CD8-positive, alpha-beta memory T cell (primary cell): ENCODE measurements around the gene SIRPG. TPM values are rescaled to one million over a fixed set of nuclear protein-coding genes. Genes with fewer than 3 reads are reported as not detected.
"Not testable (repeated sequence)": the region's sequence is repeated elsewhere in the genome, so short reads cannot be mapped to it uniquely, and the experiment has no call there.

ENCODE experiments used
- CTCF ChIA-PET: fragments of 350-600 bp; sonication (Branson Sonifier 250); formaldehyde crosslinking; loops from one replicate; lab custom pipeline; 2021; ENCODE audit warnings: antibody characterized with exemption; lab: Charles Lee
- POLR2A ChIA-PET: fragments of 350-600 bp; sonication (Branson Sonifier 250); formaldehyde crosslinking; loops from one replicate; lab custom pipeline; 2021; ENCODE audit warnings: antibody characterized with exemption; lab: Charles Lee
- DNase-seq, 5 donors: peaks; one replicate each; pipeline versions ENCODE4 v3.0.0 to v3.0.0-alpha.2; 2020 to 2022; ENCODE audit warnings: mixed read lengths in 1 of 5
- H3K27ac ChIP-seq: one replicate; pipeline ENCODE4 v1.7.0; 2013; ENCODE audit warnings: low read depth, mild to moderate bottlenecking, low read length, moderate library complexity
- H3K27me3 ChIP-seq: 2 replicates; pipeline ENCODE4 v1.7.0; 2013; ENCODE audit warnings: low read length, mild to moderate bottlenecking; ENCODE audit not compliant: insufficient read depth, poor library complexity, severe bottlenecking
- H3K36me3 ChIP-seq: 2 replicates; pipeline ENCODE4 v1.7.0; 2013; ENCODE audit warnings: mild to moderate bottlenecking, low read length, moderate library complexity; ENCODE audit not compliant: insufficient read depth
- H3K4me1 ChIP-seq: 2 replicates; pipeline ENCODE4 v1.7.0; 2013; ENCODE audit warnings: mild to moderate bottlenecking, low read length, moderate library complexity; ENCODE audit not compliant: insufficient read depth
- H3K4me3 ChIP-seq: 2 replicates; pipeline ENCODE4 v1.7.0; 2013; ENCODE audit warnings: mild to moderate bottlenecking, low read length
- H3K9me3 ChIP-seq: 2 replicates; pipeline ENCODE4 v1.7.0; 2013; ENCODE audit warnings: mild to moderate bottlenecking, low read length
- H3K27ac Mint-ChIP-seq, 8 donors: one replicate each; pipeline ENCODE4 v1.8.0; 2020 to 2021; ENCODE audit warnings: mixed read lengths in 8 of 8, mild to moderate bottlenecking in 6 of 8, inconsistent platforms in 3 of 8, moderate library complexity in 3 of 8
- H3K27me3 Mint-ChIP-seq, 2 donors: one replicate each; pipeline ENCODE4 v1.8.0; 2020 to 2021; ENCODE audit warnings: mixed read lengths in 2 of 2, mild to moderate bottlenecking in 1 of 2, moderate library complexity in 1 of 2
- H3K36me3 Mint-ChIP-seq, 3 donors: one replicate each; pipeline ENCODE4 v1.8.0; 2020 to 2021; ENCODE audit warnings: mixed read lengths in 3 of 3, inconsistent platforms in 1 of 3, mild to moderate bottlenecking in 1 of 3
- H3K4me1 Mint-ChIP-seq, 3 donors: one replicate each; pipeline ENCODE4 v1.8.0; 2020 to 2021; ENCODE audit warnings: mixed read lengths in 3 of 3, inconsistent platforms in 1 of 3, mild to moderate bottlenecking in 1 of 3
- H3K4me3 Mint-ChIP-seq, 7 donors: one replicate each; pipeline ENCODE4 v1.8.0; 2020 to 2021; ENCODE audit warnings: mixed read lengths in 7 of 7, mild to moderate bottlenecking in 6 of 7, moderate library complexity in 4 of 7, inconsistent platforms in 2 of 7
- H3K9me3 Mint-ChIP-seq, 5 donors: one replicate each; pipeline ENCODE4 v1.8.0; 2020 to 2022; ENCODE audit warnings: mixed read lengths in 5 of 5, mild to moderate bottlenecking in 3 of 5, moderate library complexity in 2 of 5, inconsistent platforms in 1 of 5
- polyA plus RNA-seq: library from polyadenylated mRNA; unstranded; fragments of 300-500 nt; fragmentation: Illumina TruSeq; gene quantifications from one replicate; pipeline ENCODE4 v1.2.3, GENCODE V29; 2021
- total RNA-seq, 2 experiments: library from RNA; stranded (reverse); gene quantifications; one replicate each; pipeline ENCODE4 v1.2.3, GENCODE V29; 2021

The SIRPG gene
- total and polyA plus RNA-seq, 3 experiments from 2014 or later, result 9.3 to 149 (median 11.7) TPM

DNA sequence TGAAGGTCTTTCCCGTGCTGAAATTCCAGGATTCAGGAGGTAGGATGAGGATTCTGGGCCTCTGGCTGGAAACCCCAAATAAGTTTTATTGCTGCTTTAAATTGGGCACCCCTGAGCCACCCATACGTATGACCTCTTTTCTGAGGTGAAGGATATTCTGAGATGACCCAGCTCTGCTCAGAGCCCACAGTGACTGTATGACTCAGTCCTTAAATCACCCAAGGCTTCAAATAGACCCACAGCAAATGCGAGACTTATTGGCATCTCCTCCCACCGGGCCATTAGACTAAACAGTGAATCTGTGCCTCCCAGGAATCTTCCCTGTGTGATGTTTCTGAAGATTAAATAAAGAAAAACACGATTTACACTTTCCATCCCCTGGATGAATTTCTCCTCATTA, 9.5 kb downstream of the SIRPG start:
- POLR2A ChIA-PET, result no interaction called here
- H3K27ac Mint-ChIP-seq, result peak overlapping the region in 5 of 8 donors; percentile 34 to 63 (median 43)
- peaks cover 16 to 59% (median 26%) of the 10 kb centered on the region in 3 donors for H3K36me3 Mint-ChIP-seq

DNA sequence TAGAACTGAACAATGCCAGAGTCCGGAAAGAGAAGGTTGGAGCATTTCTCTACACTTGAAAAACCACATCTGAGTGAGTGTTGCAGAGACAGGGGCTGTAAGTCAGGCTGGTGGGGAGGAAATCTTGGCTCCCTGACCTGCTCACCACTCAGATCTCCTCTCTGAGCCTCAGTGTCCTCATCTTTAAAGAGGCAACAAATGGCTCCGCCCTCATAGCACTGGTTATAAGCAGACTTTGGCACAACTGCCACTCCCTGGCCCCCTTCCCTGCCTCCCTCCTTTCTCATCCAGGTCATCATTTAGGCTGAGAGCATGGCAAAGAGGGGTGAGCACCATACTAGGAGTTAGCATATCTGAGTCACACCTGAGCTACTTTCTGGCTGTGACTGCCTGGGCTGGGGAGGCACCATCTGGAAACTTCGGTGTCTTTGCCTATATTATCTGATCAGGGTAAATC, 10.6 kb downstream of the SIRPG start:
- peaks cover 41 to 67% (median 56%) of the 10 kb centered on the region in 3 donors for H3K4me1 Mint-ChIP-seq
- peak overlapping the region in 7 of 8 donors; percentile 23 to 86 (median 74) for H3K27ac Mint-ChIP-seq
- peaks cover 13 to 52% (median 20%) of the 10 kb centered on the region in 3 donors for H3K36me3 Mint-ChIP-seq
- H3K27me3 Mint-ChIP-seq, result no peaks in the 10 kb centered on the region
- POLR2A ChIA-PET, result no interaction called here
- H3K36me3 ChIP-seq, result peaks cover 34% of the 10 kb centered on the region
- H3K4me1 ChIP-seq, result peaks cover 67% of the 10 kb centered on the region
- no peaks in the 10 kb centered on the region for H3K27me3 ChIP-seq
- DNase-seq, result no peak
- H3K9me3 ChIP-seq, result no peaks in the 10 kb centered on the region
- H3K4me3 Mint-ChIP-seq, result peak overlapping the region in 6 of 7 donors; percentile 2 to 52 (median 28)
- no peak overlapping the region for H3K4me3 ChIP-seq
- no peak overlapping the region for H3K27ac ChIP-seq
- peaks cover 0 to 2% (median 0%) of the 10 kb centered on the region in 5 donors for H3K9me3 Mint-ChIP-seq
- CTCF ChIA-PET, result no interaction called here

More for the DNA sequence above, 9.5 kb downstream of the SIRPG start:
- no peak overlapping the region for H3K4me3 ChIP-seq
- CTCF ChIA-PET, result interaction anchor here (0.8 to 1.1 kb wide), 2 partner anchors 12 to 17 kb away, joined by 3 read pairs; no protein-coding TSS in a partner anchor
- peaks cover 34% of the 10 kb centered on the region for H3K36me3 ChIP-seq
- Mint-ChIP-seq H3K4me3 (no peak overlapping the region), H3K9me3 (peaks cover 0 to 4% (median under 1%) of the 10 kb centered on the region in 5 donors), H3K4me1 (peaks cover 50 to 78% (median 66%) of the 10 kb centered on the region in 3 donors), H3K27me3 (no peaks in the 10 kb centered on the region)
- no peaks in the 10 kb centered on the region for H3K27me3 ChIP-seq
- no peak overlapping the region for H3K27ac ChIP-seq
- peaks cover 78% of the 10 kb centered on the region for H3K4me1 ChIP-seq
- no peak for DNase-seq
- no peaks in the 10 kb centered on the region for H3K9me3 ChIP-seq

DNA sequence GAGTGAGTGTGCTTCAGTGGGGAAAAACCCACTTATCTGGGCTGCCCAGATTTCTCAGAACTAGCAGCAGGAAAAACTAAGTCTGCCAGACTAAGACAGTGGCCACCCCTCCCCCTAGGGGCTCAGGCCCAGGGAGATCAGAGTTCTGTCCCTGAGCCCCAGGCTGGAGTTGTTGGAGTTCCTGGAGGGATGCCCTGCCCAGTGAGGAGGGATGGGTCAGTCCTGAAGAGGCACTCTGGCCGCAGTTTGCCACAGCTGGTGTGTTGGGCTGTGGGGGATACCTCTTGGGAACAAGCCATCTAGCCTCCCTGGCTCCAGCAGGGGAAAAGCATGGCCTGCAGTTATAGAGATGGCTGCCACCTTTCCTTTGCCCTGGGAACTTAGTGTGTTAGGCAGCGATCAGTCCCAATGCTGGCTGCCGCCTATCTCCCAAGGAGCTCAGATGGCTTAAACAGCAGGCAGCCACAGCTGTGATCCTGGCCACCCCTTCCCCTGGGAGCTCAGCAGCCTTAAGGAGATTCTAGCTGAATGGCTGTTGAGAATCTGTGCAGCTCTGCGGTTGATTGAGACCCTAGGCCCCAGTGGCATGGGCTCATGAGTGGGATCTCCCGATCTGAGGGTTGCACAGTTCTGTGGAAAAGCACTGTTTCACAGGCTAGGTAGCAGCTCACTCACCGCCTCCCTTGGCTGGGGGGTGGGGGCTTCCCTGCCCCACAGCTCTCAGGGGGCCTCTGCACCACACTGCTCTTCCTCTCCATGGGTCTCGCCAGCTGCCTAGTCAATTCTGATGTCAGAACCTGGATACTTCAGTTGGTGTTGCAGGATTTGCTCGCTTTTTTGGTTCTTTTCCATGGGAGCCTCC, 13.2 kb downstream of the SIRPG start:
- peaks cover 25 to 45% (median 35%) of the 10 kb centered on the region in 3 donors for H3K4me1 Mint-ChIP-seq
- Histone ChIP-seq H3K9me3 (no peaks in the 10 kb centered on the region), H3K4me1 (peaks cover 47% of the 10 kb centered on the region), H3K27ac (no peak overlapping the region), H3K27me3 (no peaks in the 10 kb centered on the region), H3K36me3 (peaks cover 34% of the 10 kb centered on the region), H3K4me3 (no peak overlapping the region)
- no peak for DNase-seq
- peaks cover 0 to 3% (median 1%) of the 10 kb centered on the region in 5 donors for H3K9me3 Mint-ChIP-seq
- H3K4me3 Mint-ChIP-seq, result no peak overlapping the region
- H3K27me3 Mint-ChIP-seq, result no peaks in the 10 kb centered on the region
- H3K27ac Mint-ChIP-seq, result peak overlapping the region in 2 of 8 donors; percentile 17 to 84
- POLR2A ChIA-PET, result no interaction called here
- H3K36me3 Mint-ChIP-seq, result peaks cover 14 to 48% (median 32%) of the 10 kb centered on the region in 3 donors
- CTCF ChIA-PET, result no interaction called here

DNA sequence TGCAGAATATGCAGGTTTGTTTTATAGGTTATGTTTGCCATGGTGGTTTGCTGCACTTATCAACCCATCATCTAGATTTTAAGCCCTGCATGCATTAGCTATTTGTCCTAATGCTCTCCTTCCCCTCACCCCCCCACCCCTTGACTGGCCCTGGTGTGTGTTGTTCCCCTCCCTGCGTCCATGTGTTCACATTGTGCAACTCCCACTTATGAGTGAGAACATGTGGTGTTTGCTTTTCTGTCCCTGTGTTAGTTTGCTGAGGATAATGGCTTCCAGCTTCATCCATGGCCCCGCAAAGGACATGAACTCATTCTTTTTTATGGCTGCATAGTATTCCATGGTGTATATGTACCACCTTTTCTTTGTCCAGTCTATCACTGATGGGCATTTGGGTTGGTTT, 18.9 kb downstream of the SIRPG start:
- H3K4me3 Mint-ChIP-seq, DNase-seq, H3K27me3 ChIP-seq, H3K27me3 Mint-ChIP-seq, POLR2A ChIA-PET, H3K4me1 ChIP-seq, H3K4me3 ChIP-seq, H3K36me3 ChIP-seq, H3K9me3 Mint-ChIP-seq, H3K27ac ChIP-seq, CTCF ChIA-PET, H3K9me3 ChIP-seq: not testable (repeated sequence)
- Mint-ChIP-seq H3K27ac (peak overlapping the region in 5 of 8 donors; percentile 26 to 78 (median 56)), H3K4me1 (peaks cover 7 to 26% (median 25%) of the 10 kb centered on the region in 3 donors), H3K36me3 (peaks cover 10 to 33% (median 17%) of the 10 kb centered on the region in 3 donors)

DNA sequence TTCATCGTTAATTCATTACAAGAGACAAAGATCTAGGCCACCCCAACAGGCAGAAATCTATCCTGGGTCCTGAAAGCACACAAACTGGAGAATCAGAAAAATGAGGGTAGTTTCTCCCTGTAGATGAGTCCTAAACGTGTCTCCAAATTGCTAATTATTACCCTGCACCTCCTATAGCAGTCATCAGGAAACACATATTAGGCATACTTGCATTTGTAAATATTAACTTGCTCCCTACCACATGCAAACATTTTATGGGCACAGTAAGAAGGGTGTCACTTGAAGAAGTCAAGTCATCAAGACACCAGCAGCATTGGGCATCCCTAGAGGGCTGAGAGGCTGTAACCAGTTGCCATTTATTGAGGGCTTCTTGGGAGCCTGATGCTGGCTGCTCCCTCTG, 19.8 kb downstream of the SIRPG start:
- no peaks in the 10 kb centered on the region for H3K9me3 ChIP-seq
- H3K4me1 Mint-ChIP-seq, result peaks cover 16 to 34% (median 33%) of the 10 kb centered on the region in 3 donors
- peaks cover 15% of the 10 kb centered on the region for H3K4me1 ChIP-seq
- H3K27ac ChIP-seq, result no peak overlapping the region
- H3K36me3 ChIP-seq, result peaks cover 8% of the 10 kb centered on the region
- peak overlapping the region in 5 of 8 donors; percentile 4 to 94 (median 15) for H3K27ac Mint-ChIP-seq
- H3K9me3 Mint-ChIP-seq, result peaks cover 0 to 4% (median 2%) of the 10 kb centered on the region in 5 donors
- peaks cover 0 to 1% of the 10 kb centered on the region in 2 donors for H3K27me3 Mint-ChIP-seq
- no peak overlapping the region for H3K4me3 Mint-ChIP-seq
- CTCF ChIA-PET, result no interaction called here
- POLR2A ChIA-PET, result no interaction called here
- no peaks in the 10 kb centered on the region for H3K27me3 ChIP-seq
- H3K4me3 ChIP-seq, result no peak overlapping the region
- no peak for DNase-seq
- H3K36me3 Mint-ChIP-seq, result peaks cover 13 to 40% (median 19%) of the 10 kb centered on the region in 3 donors

DNA sequence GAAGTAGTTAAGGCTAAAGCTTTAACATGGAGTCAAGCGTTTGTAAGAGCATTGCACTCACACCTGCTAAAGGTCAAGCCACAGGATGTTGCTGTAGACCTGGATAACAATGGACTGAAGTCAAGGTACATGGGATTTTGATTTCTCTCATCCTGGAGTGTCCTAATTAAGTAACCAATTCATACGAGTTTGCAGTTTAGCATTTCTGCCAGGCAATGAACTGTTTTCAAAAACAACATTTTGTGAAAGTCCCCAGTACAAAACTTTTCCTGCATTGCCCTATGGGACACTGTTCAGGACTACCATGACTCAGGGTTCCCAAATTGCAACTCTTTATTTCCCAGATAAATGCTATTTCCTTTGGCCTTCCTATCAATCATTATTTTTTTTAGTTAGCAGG, 20.4 kb downstream of the SIRPG start:
- Mint-ChIP-seq H3K4me3 (no peak overlapping the region), H3K27ac (peak overlapping the region in 6 of 8 donors; percentile 14 to 94 (median 34)), H3K36me3 (peaks cover 13 to 45% (median 19%) of the 10 kb centered on the region in 3 donors), H3K9me3 (peaks cover 0 to 4% (median 2%) of the 10 kb centered on the region in 5 donors), H3K4me1 (peaks cover 21 to 39% (median 38%) of the 10 kb centered on the region in 3 donors), H3K27me3 (peaks cover 0 to 1% of the 10 kb centered on the region in 2 donors)
- no peak for DNase-seq
- ChIA-PET CTCF (no interaction called here), POLR2A (no interaction called here)
- Histone ChIP-seq H3K4me1 (peaks cover 20% of the 10 kb centered on the region), H3K36me3 (peaks cover 8% of the 10 kb centered on the region), H3K27me3 (no peaks in the 10 kb centered on the region), H3K9me3 (no peaks in the 10 kb centered on the region), H3K4me3 (no peak overlapping the region), H3K27ac (no peak overlapping the region)

DNA sequence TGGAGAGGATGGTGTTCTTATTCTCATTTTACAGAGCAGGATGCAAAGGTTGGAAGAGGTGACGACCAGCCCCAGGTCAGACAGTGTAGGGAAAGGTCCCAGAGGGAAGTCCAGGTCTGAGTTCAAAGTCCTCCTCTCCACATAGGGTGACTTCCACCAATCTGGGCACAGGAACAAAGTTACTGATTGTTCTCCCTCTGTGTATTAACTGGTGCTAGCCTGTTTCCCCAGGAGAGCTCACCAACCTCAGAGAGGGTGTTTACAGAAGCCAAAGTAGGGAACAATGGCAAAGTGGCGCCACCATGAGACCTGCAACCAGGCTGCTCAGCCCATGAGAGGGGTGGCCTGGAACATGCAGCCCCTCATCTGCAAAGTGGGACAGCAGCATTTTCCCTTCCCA, 21.0 kb downstream of the SIRPG start:
- H3K4me1 Mint-ChIP-seq, result peaks cover 28 to 45% (median 44%) of the 10 kb centered on the region in 3 donors
- peaks cover 8% of the 10 kb centered on the region for H3K36me3 ChIP-seq
- peaks cover 0 to 4% (median 2%) of the 10 kb centered on the region in 5 donors for H3K9me3 Mint-ChIP-seq
- no peaks in the 10 kb centered on the region for H3K9me3 ChIP-seq
- ChIA-PET POLR2A (no interaction called here), CTCF (no interaction called here)
- peaks cover 0 to 1% of the 10 kb centered on the region in 2 donors for H3K27me3 Mint-ChIP-seq
- no peak overlapping the region for H3K27ac ChIP-seq
- no peaks in the 10 kb centered on the region for H3K27me3 ChIP-seq
- H3K27ac Mint-ChIP-seq, result peak overlapping the region in 5 of 8 donors; percentile 0 to 94 (median 67)
- DNase-seq, result no peak
- peaks cover 13 to 51% (median 19%) of the 10 kb centered on the region in 3 donors for H3K36me3 Mint-ChIP-seq
- no peak overlapping the region for H3K4me3 ChIP-seq
- H3K4me1 ChIP-seq, result peaks cover 26% of the 10 kb centered on the region
- H3K4me3 Mint-ChIP-seq, result no peak overlapping the region
